Choroid plexus epithelial cell (primary cell): ENCODE data around the gene ZNF521.

ENCODE experiments used
- DNase-seq: peaks from one replicate; pipeline ENCODE4 v3.0.0-alpha.2; 2010; ENCODE audit warnings: low read depth
- H3K4me3 ChIP-seq: 2 replicates; pipeline ENCODE4 v1.5.1; 2011; ENCODE audit warnings: low read depth, mild to moderate bottlenecking, control low read depth, low read length, moderate library complexity
- CTCF ChIP-seq: conservative IDR thresholded peaks from 2 replicates; pipeline ENCODE4 v1.5.1; 2011; ENCODE audit warnings: low read depth, mild to moderate bottlenecking, control low read depth, inconsistent platforms, low read length, moderate library complexity

Gene ZNF521

DNA sequence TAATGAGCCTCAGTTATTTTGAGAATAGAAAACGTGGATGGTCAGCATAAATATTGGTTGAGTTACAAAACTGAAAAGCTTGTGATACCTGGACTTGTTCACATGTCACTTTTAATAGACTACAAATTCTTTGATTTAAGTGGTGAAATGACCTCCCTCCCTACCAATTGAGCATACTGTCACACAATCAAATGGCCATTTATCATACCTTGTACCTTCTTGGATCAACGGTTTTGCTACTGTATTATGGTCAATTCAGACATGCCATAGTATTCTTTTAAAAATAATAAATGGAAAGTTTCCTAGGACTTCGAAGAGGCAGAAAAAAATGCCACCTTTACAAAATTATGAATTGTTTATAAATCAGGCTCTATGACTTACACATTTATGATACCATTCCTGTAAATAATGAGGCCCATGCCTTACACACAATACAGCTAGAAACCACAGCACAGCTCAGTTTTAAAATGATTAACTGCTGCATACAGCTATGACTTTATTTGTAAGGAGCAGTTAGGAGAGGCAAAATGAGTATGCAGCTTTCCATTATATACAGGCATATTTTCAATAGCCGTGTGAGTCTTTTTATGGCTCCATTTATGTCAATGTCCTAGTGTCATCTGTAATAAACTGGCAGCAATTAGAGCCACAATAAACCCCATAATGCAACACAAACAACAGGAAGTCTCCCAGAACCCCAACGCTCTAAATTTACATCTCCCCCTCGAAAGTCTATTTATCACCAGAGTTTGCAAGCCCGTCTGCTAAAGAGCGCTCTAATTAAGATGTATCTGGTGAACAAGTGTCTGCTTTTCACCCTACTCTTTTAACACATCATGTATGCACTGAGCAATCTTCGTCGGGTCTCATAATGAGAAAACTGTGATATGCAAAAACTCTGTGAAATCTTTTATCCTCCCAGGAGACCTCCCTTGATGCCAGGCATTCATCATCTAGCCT, 176.1 kb downstream of the ZNF521 start:
- DNase-seq = no peak
- no peak for TF ChIP-seq CTCF

DNA sequence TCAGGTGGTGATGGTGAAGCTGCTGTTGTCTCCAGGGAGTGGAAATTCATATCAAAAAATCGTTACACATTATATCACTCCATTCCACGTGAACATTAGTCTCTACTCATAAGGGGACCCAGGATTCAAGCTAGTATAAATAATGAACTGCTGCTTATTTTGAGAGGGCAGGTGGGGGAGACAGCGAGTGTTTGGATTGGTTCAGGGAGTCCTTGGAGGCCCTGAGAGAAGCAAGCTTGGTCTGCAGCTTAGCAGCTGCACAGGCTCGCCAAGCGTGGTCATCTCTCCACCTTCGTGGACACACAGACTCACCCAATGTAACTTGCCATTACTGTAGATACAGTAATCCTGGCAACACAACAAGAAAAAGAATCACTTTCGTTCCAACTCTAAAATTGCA, 177.6 kb downstream of the ZNF521 start:
- TF ChIP-seq CTCF = no peak
- no peak for DNase-seq
- H3K4me3 ChIP-seq = no peak overlapping the region

More for the DNA sequence above, 176.1 kb downstream of the ZNF521 start:
- H3K4me3 ChIP-seq = no peak overlapping the region

DNA sequence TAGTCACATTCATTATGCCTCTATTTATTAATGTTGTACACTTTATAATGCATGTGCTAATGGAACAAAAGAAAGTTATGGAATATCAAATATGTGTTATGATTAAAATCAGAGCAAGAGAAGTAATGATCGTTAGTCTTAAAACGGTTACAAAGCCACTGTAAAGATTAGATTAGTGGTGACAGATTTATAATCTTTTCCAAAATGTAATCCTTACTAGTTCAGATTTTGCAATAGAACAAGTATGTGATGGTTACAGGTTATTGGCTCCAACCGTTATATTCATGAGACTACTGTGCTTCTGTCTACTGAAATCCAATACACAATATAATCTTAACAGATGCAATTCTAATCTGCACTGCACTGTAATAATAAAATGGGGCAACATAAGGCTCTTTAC, 180.6 kb downstream of the ZNF521 start:
- no peak for TF ChIP-seq CTCF
- no peak overlapping the region for H3K4me3 ChIP-seq
- DNase-seq = no peak

DNA sequence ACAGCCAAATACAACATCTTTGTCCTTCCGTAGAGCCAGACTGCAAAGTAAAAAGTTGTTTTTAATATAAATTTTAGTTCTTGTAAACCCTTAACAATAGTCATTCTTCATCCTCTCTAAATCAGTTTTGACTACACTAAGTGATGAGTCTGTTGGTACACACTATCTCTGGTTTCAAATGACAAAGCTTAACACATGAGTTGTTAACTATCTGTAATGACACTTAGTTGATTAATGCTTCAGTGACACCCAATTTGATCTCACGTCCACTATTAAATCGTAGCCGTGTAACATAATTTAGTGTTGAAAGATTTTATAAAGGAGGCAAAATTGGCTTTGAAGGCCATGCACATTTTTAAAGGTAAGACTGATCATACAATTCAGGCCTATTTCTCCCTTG, 181.6 kb downstream of the ZNF521 start:
- no peak overlapping the region for H3K4me3 ChIP-seq
- no peak for TF ChIP-seq CTCF
- DNase-seq = no peak

- TF ChIP-seq CTCF = no peak
- H3K4me3 ChIP-seq = no peak overlapping the region
- DNase-seq = no peak
Observed at GRCh38 chr18:25169701-25170100, 182.3 kb downstream of the ZNF521 start.

GRCh38 chr18:25167612-25168410, 184.2 kb downstream of the ZNF521 start:
- no peak overlapping the region for H3K4me3 ChIP-seq
- no peak for TF ChIP-seq CTCF
- no peak for DNase-seq
